Measurements from ENCODE around the gene TP53. TPM values are rescaled to one million over a fixed set of nuclear protein-coding genes. Genes with fewer than 3 reads are reported as not detected.
"Not testable (repeated sequence)": the region's sequence is repeated elsewhere in the genome, so short reads cannot be mapped to it uniquely, and the experiment has no call there.

TP53 gene
- total RNA-seq, 4 donors from 2014 or later = 14.7 to 16.3 (median 15.6) TPM

DNA sequence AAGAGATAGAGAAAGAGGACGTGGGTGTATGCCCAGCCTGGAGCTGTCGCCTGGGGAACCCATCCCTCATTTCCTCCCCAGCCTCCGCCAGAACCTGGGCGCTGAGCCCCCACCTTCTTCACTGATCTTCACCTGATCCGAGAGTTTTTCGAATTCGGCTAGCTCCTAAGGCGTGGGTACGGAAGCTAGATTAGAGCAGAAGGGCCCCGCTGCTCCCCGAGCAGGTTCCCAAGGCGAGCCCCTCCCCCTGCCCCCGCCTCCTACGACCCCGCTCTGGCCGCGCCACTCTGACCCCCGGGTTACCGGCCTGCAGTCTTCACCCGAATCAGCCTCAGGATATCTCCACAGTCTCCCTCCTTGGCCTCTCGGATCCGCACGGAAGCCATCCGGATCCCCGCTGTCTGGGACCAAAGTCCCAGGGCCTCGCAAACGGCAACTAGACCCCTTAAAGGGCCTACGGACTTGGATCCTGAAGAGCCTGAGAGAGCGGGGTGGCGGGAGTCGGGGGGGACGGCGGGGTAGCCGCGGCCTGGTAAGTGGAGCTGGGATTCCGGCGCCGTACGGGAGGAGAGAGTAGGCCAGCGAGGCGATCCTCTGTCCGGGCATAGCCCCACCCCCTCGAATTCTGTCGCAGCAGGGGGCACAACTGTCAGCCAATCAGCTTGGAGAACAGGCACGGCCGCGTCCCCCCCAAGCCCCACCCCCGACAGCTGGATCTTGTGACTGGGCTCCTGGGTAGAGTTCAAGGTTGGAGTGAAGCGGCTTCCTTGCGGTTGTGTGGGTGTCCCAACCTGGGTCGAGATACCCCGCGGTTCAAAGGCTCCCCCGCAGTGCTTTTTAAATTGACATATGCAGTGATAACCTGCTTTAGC lies 59.8 kb downstream of the TP53 start, which contains the start of gene SAT2:
Gene SAT2 (minus strand): TSS at position 572 of the 872 bp plus-strand sequence. CDS start 186 bp downstream, at position 386.
- peak; percentile 99 for ATAC-seq
- peak within 1 kb of the TSS; percentile 68 to 71 for H3K4me3 ChIP-seq
- peak within 1 kb of the TSS; percentile 86 to 96 (median 93) for H3K27ac ChIP-seq
- H3K36me3 ChIP-seq = peaks cover 0 to 13% of the 10 kb centered on the region in 2 donors
- 0% methylated on average over 11 to 19 of the region's 54 CpGs for WGBS, 2 donors (ENCODE audit: low coverage in 1 of 2)
- H3K27me3 ChIP-seq = no peaks in the 10 kb centered on the region
- peak; percentile 84 for TF ChIP-seq POLR2AphosphoS5 (IDR thresholded peaks at IDR 0.05)
- peak in 1 of 4 experiments; percentile 5 for TF ChIP-seq CTCF (IDR thresholded peaks at IDR 0.05)
- peak; percentile 68 to 85 for TF ChIP-seq POLR2A (IDR thresholded peaks at IDR 0.05)
- no peak for TF ChIP-seq EP300 (IDR thresholded peaks at IDR 0.05)
- no peaks in the 10 kb centered on the region for H3K9me3 ChIP-seq
- H3K4me1 ChIP-seq = peaks cover 0 to 18% (median 7%) of the 10 kb centered on the region in 3 donors

DNA sequence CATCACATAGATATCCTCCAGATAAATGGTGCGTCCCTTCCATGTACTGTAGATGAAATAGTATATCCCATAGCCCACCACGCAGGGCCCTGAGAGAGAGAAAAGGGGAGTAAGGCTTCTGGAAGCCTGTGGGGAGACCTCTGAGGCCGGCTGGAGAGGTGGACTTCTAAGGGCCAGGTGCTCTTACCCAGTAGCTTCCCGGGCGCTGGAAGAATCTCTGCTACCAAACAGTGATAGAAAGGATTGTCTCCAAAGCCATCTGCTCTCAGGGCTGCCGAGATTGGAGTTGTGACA lies 60.4 kb downstream of the TP53 start:
- H3K9me3 ChIP-seq = no peaks in the 10 kb centered on the region
- no peaks in the 10 kb centered on the region for H3K27me3 ChIP-seq
- no peak for TF ChIP-seq POLR2A (IDR thresholded peaks at IDR 0.05)
- TF ChIP-seq EP300 (IDR thresholded peaks at IDR 0.05) = no peak
- TF ChIP-seq CTCF (IDR thresholded peaks at IDR 0.05) = no peak
- TF ChIP-seq POLR2AphosphoS5 (IDR thresholded peaks at IDR 0.05) = no peak
- peak overlapping the region; percentile 68 to 71 for H3K4me3 ChIP-seq
- no peak for ATAC-seq
- peaks cover 0 to 13% of the 10 kb centered on the region in 2 donors for H3K36me3 ChIP-seq
- H3K27ac ChIP-seq = peak overlapping the region; percentile 86 to 96 (median 93)
- H3K4me1 ChIP-seq = peaks cover 0 to 18% (median 7%) of the 10 kb centered on the region in 3 donors
- WGBS, 2 donors (ENCODE audit: low coverage in 1 of 2) = 0 to 23% methylated on average over 3 to 4 of the region's 6 CpGs

DNA sequence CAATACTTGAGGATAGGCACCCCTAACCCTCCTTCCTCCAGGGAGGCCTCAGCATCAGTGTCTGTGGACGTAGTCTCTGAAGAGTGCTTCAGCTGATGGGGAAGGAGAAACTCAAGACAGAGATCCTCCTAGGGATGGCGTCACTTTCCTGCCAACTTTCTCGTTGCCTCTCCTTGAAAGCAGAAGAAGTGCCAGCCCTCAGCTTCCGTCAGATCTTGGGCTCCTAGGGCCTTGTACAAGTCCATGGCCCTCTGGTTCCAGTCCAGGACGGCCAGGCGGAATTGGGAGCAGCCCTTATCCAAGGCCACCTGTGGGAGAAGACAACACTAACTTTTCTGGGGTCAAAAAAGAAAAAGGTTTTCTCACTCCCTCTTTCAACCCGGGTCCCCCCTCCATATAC lies 61.0 kb downstream of the TP53 start:
- Histone ChIP-seq H3K4me1 (peaks cover 0 to 18% (median 7%) of the 10 kb centered on the region in 3 donors), H3K27ac (peak overlapping the region in 3 of 4 donors; percentile 93 to 96 (median 93)), H3K9me3 (no peaks in the 10 kb centered on the region), H3K36me3 (peaks cover 0 to 13% of the 10 kb centered on the region in 2 donors), H3K27me3 (no peaks in the 10 kb centered on the region), H3K4me3 (peak overlapping the region in 1 of 2 donors; percentile 68)
- 94% methylated on average over 2 of the region's 7 CpGs; no CpG with 5 or more reads in 1 of the 2 donors for WGBS, 2 donors (ENCODE audit: low coverage in 1 of 2)
- TF ChIP-seq POLR2A (IDR thresholded peaks at IDR 0.05) (no peak), CTCF (IDR thresholded peaks at IDR 0.05) (no peak), EP300 (IDR thresholded peaks at IDR 0.05) (no peak), POLR2AphosphoS5 (IDR thresholded peaks at IDR 0.05) (no peak)
- no peak for ATAC-seq

GRCh38 chr17:7625749-7626148 lies 61.5 kb downstream of the TP53 start:
- H3K27me3 ChIP-seq, H3K4me3 ChIP-seq, H3K9me3 ChIP-seq, ATAC-seq: not testable (repeated sequence)
- WGBS, 2 donors (ENCODE audit: low coverage in 1 of 2) = 96% methylated on average over 3 of the region's 16 CpGs; no CpG with 5 or more reads in 1 of the 2 donors
- peaks cover 0 to 18% (median 7%) of the 10 kb centered on the region in 3 donors for H3K4me1 ChIP-seq
- H3K36me3 ChIP-seq = peaks cover 0 to 13% of the 10 kb centered on the region in 2 donors
- H3K27ac ChIP-seq = peak overlapping the region in 1 of 4 donors; percentile 93

GRCh38 chr17:7623661-7624060 lies 63.6 kb downstream of the TP53 start:
- no peak for ATAC-seq
- 67 to 78% methylated on average over 3 to 5 of the region's 5 CpGs for WGBS, 2 donors (ENCODE audit: low coverage in 1 of 2)
- no peak for TF ChIP-seq CTCF (IDR thresholded peaks at IDR 0.05)
- TF ChIP-seq POLR2AphosphoS5 (IDR thresholded peaks at IDR 0.05) = no peak
- TF ChIP-seq EP300 (IDR thresholded peaks at IDR 0.05) = no peak
- no peak for TF ChIP-seq POLR2A (IDR thresholded peaks at IDR 0.05)
- Histone ChIP-seq H3K36me3 (peaks cover 0 to 13% of the 10 kb centered on the region in 2 donors), H3K9me3 (no peaks in the 10 kb centered on the region), H3K27ac (no peak overlapping the region), H3K4me3 (no peak overlapping the region), H3K27me3 (no peaks in the 10 kb centered on the region), H3K4me1 (peaks cover 0 to 18% (median 7%) of the 10 kb centered on the region in 3 donors)
